Osteoblast (primary cell): Measurements from ENCODE around the gene LCK. TPM values are rescaled to one million over a fixed set of nuclear protein-coding genes. Genes with fewer than 3 reads are reported as not detected.

Experiments
- DNase-seq: peaks from one replicate; pipeline ENCODE4 v3.0.0; 2011; ENCODE audit warnings: low spot score, mixed read lengths; ENCODE audit not compliant: insufficient read length; ENCODE audit errors: missing footprints
- H2AFZ ChIP-seq: 2 replicates; pipeline ENCODE4 v1.6.0; 2011; ENCODE audit warnings: mild to moderate bottlenecking, low read length
- H3K27ac ChIP-seq: 2 replicates; pipeline ENCODE4 v1.5.1; 2011; ENCODE audit warnings: mild to moderate bottlenecking, low read depth, low read length, moderate library complexity
- H3K27me3 ChIP-seq: 2 replicates; pipeline ENCODE4 v1.6.0; 2012; ENCODE audit warnings: mild to moderate bottlenecking, control low read depth, inconsistent platforms, low read length, moderate library complexity; ENCODE audit not compliant: insufficient read depth
- H3K36me3 ChIP-seq: 2 replicates; pipeline ENCODE4 v1.5.1; 2011; ENCODE audit warnings: mild to moderate bottlenecking, low read length, control low read depth, moderate library complexity; ENCODE audit not compliant: insufficient read depth
- H3K4me1 ChIP-seq: 2 replicates; pipeline ENCODE4 v1.5.1; 2011; ENCODE audit warnings: mild to moderate bottlenecking, low read length, control low read depth, moderate library complexity; ENCODE audit not compliant: insufficient read depth
- H3K4me2 ChIP-seq: 2 replicates; pipeline ENCODE4 v1.6.0; 2011; ENCODE audit warnings: mild to moderate bottlenecking, low read length; ENCODE audit not compliant: insufficient read depth
- H3K4me3 ChIP-seq: fragments of 200-600 bp; sonication (generic); 3 replicates; pipeline ENCODE4 v1.5.1; 2012; ENCODE audit warnings: mild to moderate bottlenecking, low read length, inconsistent platforms; ENCODE audit not compliant: insufficient read depth
- H3K79me2 ChIP-seq: 2 replicates; pipeline ENCODE4 v1.6.0; 2012; ENCODE audit warnings: mild to moderate bottlenecking, low read length, control low read depth, inconsistent platforms; ENCODE audit not compliant: insufficient read depth
- H3K9me3 ChIP-seq: 2 replicates; pipeline ENCODE4 v1.5.1; 2011; ENCODE audit warnings: low read depth, low read length, control low read depth
- H4K20me1 ChIP-seq: 2 replicates; pipeline ENCODE4 v1.6.0; 2012; ENCODE audit warnings: mild to moderate bottlenecking, low read length, control low read depth; ENCODE audit not compliant: insufficient read depth
- total RNA-seq: library from RNA; depleted of rRNA; stranded (reverse); fragments of >200 nt; gene quantifications from 2 replicates; pipeline ENCODE4 v1.2.3, GENCODE V29; 2012
- TF ChIP-seq, protein P1 (sequence below): IDR thresholded peaks from 2 replicates; pipeline ENCODE4 v1.5.1; 2011; ENCODE audit warnings: mild to moderate bottlenecking, low read depth, low read length, moderate library complexity; ENCODE audit errors: extremely low read depth

The LCK gene
- total RNA-seq, 1 donor: not detected

DNA sequence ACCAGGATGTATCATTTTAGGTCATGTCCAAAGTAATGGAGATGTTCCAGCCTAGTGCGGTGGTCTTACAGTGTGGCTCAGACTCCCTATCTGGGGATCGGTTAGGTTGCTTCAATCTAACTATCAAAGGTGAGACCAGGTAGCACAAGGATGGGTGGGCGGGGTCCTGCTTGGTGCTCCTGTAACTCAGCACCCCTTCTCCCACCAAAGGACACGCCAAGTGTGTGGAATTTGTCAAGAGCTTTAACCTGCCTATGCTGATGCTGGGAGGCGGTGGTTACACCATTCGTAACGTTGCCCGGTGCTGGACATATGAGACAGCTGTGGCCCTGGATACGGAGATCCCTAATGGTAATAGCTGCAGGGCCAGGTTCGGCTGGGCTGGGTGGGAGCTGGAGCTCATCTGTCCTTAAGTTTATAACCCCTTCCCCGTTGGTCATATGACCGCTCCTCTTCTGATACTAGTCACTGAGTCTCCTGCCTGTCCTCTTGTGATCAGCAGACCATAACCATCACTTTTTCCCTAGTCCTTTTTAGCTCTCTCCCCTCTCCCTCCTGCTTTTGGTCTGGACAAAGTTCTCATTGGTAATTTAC, 79.6 kb downstream of the LCK start:
- peaks cover 6% of the 10 kb centered on the region for H3K4me1 ChIP-seq
- H3K27ac ChIP-seq: no peak overlapping the region
- H3K4me3 ChIP-seq: no peak overlapping the region
- TF ChIP-seq, protein P1, sequence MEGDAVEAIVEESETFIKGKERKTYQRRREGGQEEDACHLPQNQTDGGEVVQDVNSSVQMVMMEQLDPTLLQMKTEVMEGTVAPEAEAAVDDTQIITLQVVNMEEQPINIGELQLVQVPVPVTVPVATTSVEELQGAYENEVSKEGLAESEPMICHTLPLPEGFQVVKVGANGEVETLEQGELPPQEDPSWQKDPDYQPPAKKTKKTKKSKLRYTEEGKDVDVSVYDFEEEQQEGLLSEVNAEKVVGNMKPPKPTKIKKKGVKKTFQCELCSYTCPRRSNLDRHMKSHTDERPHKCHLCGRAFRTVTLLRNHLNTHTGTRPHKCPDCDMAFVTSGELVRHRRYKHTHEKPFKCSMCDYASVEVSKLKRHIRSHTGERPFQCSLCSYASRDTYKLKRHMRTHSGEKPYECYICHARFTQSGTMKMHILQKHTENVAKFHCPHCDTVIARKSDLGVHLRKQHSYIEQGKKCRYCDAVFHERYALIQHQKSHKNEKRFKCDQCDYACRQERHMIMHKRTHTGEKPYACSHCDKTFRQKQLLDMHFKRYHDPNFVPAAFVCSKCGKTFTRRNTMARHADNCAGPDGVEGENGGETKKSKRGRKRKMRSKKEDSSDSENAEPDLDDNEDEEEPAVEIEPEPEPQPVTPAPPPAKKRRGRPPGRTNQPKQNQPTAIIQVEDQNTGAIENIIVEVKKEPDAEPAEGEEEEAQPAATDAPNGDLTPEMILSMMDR: no peak
- no peak overlapping the region for H3K4me2 ChIP-seq
- H2AFZ ChIP-seq: no peak overlapping the region
- no peaks in the 10 kb centered on the region for H3K27me3 ChIP-seq
- peaks cover 16% of the 10 kb centered on the region for H4K20me1 ChIP-seq
- peak; percentile 17 for DNase-seq
- peaks cover 44% of the 10 kb centered on the region for H3K36me3 ChIP-seq
- H3K9me3 ChIP-seq: no peaks in the 10 kb centered on the region
- H3K79me2 ChIP-seq: no peaks in the 10 kb centered on the region

DNA sequence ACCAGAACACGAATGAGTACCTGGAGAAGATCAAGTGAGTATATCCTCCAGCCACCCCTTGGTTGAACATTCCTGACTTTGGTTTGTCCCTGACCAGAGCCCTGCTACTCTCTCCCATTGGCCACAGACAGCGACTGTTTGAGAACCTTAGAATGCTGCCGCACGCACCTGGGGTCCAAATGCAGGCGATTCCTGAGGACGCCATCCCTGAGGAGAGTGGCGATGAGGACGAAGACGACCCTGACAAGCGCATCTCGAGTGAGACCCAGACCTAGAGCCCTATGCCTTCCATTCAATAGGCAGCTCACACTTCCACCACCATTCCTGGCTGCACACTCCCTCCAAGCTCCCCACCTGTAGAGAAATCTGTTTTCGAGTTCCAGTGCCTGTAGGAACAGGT, 80.5 kb downstream of the LCK start:
- H4K20me1 ChIP-seq: peaks cover 16% of the 10 kb centered on the region
- H3K36me3 ChIP-seq: peaks cover 44% of the 10 kb centered on the region
- H3K4me1 ChIP-seq: peaks cover 8% of the 10 kb centered on the region
- TF ChIP-seq, protein P1: no peak
- H3K9me3 ChIP-seq: no peaks in the 10 kb centered on the region
- no peaks in the 10 kb centered on the region for H3K27me3 ChIP-seq
- H3K27ac ChIP-seq: no peak overlapping the region
- no peaks in the 10 kb centered on the region for H3K79me2 ChIP-seq
- peak; percentile 71 for DNase-seq
- no peak overlapping the region for H3K4me3 ChIP-seq
- H2AFZ ChIP-seq: no peak overlapping the region
- H3K4me2 ChIP-seq: no peak overlapping the region

DNA sequence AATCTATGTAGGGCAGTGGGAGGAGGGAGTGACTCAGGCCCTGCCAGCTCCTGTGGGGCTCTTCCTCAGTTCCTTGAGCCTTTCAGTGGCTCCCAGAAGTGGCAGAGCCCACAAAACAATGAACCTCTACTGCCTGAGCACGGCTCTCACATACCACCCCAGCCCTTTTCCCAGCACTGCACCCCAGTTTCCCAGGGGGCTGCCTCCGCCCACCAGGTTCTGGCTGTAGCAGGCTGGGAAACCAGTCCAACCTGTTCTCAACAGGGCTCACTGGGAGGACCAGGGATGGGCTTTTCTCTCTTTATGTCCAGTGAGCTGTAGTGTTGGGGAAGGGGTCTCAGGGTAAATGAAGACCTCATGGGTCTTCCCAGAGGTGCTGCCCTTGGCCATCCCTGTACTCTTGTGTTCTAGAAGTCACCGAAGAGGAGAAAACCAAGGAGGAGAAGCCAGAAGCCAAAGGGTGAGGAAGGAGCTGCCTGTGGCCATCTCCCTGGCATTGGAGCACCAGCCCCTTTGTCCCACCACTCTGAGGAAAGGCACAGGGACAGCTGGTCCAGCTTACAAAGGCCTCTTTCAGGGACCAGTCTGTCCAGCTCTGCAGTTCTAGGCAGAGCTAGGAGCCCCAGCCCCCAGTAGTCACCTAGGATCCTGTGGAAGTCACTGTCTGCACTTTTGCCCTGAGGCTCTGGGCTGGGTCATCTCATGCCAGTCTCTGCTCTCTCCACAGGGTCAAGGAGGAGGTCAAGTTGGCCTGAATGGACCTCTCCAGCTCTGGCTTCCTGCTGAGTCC, 81.4 kb downstream of the LCK start:
- no peaks in the 10 kb centered on the region for H3K27me3 ChIP-seq
- H3K4me2 ChIP-seq: no peak overlapping the region
- peaks cover 12% of the 10 kb centered on the region for H3K4me1 ChIP-seq
- DNase-seq: peak; percentile 48
- no peak overlapping the region for H3K27ac ChIP-seq
- peaks cover 36% of the 10 kb centered on the region for H3K36me3 ChIP-seq
- H3K79me2 ChIP-seq: no peaks in the 10 kb centered on the region
- H4K20me1 ChIP-seq: peaks cover 16% of the 10 kb centered on the region
- H2AFZ ChIP-seq: no peak overlapping the region
- TF ChIP-seq, protein P1: no peak
- H3K9me3 ChIP-seq: no peaks in the 10 kb centered on the region
- no peak overlapping the region for H3K4me3 ChIP-seq

DNA sequence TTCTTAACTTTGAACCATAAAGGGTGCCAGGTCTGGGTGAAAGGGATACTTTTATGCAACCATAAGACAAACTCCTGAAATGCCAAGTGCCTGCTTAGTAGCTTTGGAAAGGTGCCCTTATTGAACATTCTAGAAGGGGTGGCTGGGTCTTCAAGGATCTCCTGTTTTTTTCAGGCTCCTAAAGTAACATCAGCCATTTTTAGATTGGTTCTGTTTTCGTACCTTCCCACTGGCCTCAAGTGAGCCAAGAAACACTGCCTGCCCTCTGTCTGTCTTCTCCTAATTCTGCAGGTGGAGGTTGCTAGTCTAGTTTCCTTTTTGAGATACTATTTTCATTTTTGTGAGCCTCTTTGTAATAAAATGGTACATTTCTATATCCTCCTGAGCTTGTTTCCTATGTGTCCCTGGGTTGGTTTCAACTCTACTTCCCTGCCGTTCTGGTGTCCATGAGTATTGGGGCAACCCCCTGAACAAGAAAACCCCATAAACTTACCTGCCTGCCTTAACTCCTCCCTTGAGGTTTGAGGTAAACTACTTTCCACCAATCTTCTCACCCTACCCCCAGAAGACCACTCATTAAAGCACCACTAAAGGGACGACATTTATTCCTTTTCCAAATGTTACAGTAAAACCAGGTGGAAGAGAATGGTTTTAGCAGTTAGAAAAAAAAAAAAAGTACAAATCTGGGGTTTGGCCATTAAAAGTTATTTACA, 82.3 kb downstream of the LCK start:
- Histone ChIP-seq H3K4me2 (no peak overlapping the region), H2AFZ (no peak overlapping the region), H3K27ac (no peak overlapping the region), H3K27me3 (no peaks in the 10 kb centered on the region), H3K4me1 (peaks cover 12% of the 10 kb centered on the region), H3K79me2 (no peaks in the 10 kb centered on the region), H3K36me3 (peaks cover 28% of the 10 kb centered on the region), H3K4me3 (no peak overlapping the region), H3K9me3 (no peaks in the 10 kb centered on the region), H4K20me1 (peaks cover 16% of the 10 kb centered on the region)
- peak; percentile 68 for DNase-seq
- TF ChIP-seq, protein P1: no peak
